ENCODE measurements around the gene GTF2H1. TPM values are rescaled to one million over a fixed set of nuclear protein-coding genes. Genes with fewer than 3 reads are reported as not detected.

GTF2H1 gene
- 57.9 and 59.2 TPM in 2 replicates for total RNA-seq

GRCh38 chr11:18321969-18322711 is at the start of gene GTF2H1, which contains the start of gene HPS5:
TSS of gene GTF2H1 (plus strand) at chr11:18322567. CDS start at chr11:18333075, 10,508 bp downstream.
TSS of gene HPS5 (minus strand) at chr11:18322140. CDS start at chr11:18317858, 4,282 bp downstream.

GRCh38 chr11:18394275-18394927 is 72.0 kb downstream of the GTF2H1 start, which contains the start of gene LDHA:
TSS of gene LDHA (plus strand) at chr11:18394563. CDS start at chr11:18396843, 2,280 bp downstream.

Other genes starting within 250 kb of the GTF2H1 start
- gene SAAL1, start 216.5 kb upstream of the GTF2H1 start, total RNA-seq: 9.8 and 12.8 TPM in 2 replicates
- not detected in 2 replicates for gene MRGPRX3, start 190.0 kb upstream of the GTF2H1 start, total RNA-seq
- under 0.01 TPM in 1 of 2 replicates, not detected in the other for gene MRGPRX4, start 149.7 kb upstream of the GTF2H1 start, total RNA-seq
- not detected in 2 replicates for gene SAA4, start 85.8 kb upstream of the GTF2H1 start, total RNA-seq
- 0.28 TPM in 1 of 2 replicates, not detected in the other for gene SAA2, start 73.9 kb upstream of the GTF2H1 start, total RNA-seq
- gene SAA1, start 56.3 kb upstream of the GTF2H1 start, total RNA-seq: 0.37 TPM in 1 of 2 replicates, not detected in the other
- gene HPS5, start 427 bp upstream of the GTF2H1 start, total RNA-seq: 33.3 and 43.1 TPM in 2 replicates
- 473 and 711 TPM in 2 replicates for gene LDHA, start 72.0 kb downstream of the GTF2H1 start, total RNA-seq
- gene LDHC, start 89.8 kb downstream of the GTF2H1 start, total RNA-seq: 1.1 TPM in 1 of 2 replicates, not detected in the other
- gene LDHAL6A, start 133.3 kb downstream of the GTF2H1 start, total RNA-seq: not detected in 2 replicates
- 50.2 and 52.0 TPM in 2 replicates for gene TSG101, start 204.4 kb downstream of the GTF2H1 start, total RNA-seq